Colonic mucosa (tissue), 4 donors: ENCODE measurements around the gene MXRA7. TPM values are rescaled to one million over a fixed set of nuclear protein-coding genes. Genes with fewer than 3 reads are reported as not detected.

Experiments
- DNase-seq: peaks from one replicate; pipeline ENCODE4 v3.0.0-alpha.2; 2020
- H3K27ac ChIP-seq: fragments of 200-600 bp; one replicate; pipeline ENCODE4 v1.8.0; 2021
- H3K27me3 ChIP-seq: fragments of 200-600 bp; one replicate; pipeline ENCODE4 v1.8.0; 2021
- H3K36me3 ChIP-seq: fragments of 200-600 bp; one replicate; pipeline ENCODE4 v1.8.0; 2021
- H3K4me1 ChIP-seq: fragments of 200-600 bp; one replicate; pipeline ENCODE4 v1.8.0; 2021; ENCODE audit warnings: mild to moderate bottlenecking
- H3K4me3 ChIP-seq: fragments of 200-600 bp; one replicate; pipeline ENCODE4 v1.8.0; 2021
- H3K9ac ChIP-seq, 2 donors: one replicate each; pipeline ENCODE4 v1.7.0; 2013; ENCODE audit warnings: control low read depth in 2 of 2, low read depth in 2 of 2, low read length in 2 of 2
- H3K9me3 ChIP-seq: fragments of 200-600 bp; one replicate; pipeline ENCODE4 v1.8.0; 2021
- intact Hi-C: fragments of 100-400 bp; cut with DNase I; formaldehyde crosslinking; loops from one replicate; pipeline ENCODE4 v1.14.1; 2022
- total RNA-seq, 2 donors: library from RNA; stranded (reverse); fragmentation: NEBNext Ultra II Directional in 1 of 2; extraction: Animal tissue kit (Norgen Biotek cat#: 25700) in 1 of 2; gene quantifications; one replicate each; pipeline ENCODE4 v1.2.1, GENCODE V29; 2021
- TF ChIP-seq, protein P1 (sequence below): fragments of 200-600 bp; IDR thresholded peaks from one replicate; pipeline ENCODE4 v1.8.0; 2022; ENCODE audit warnings: antibody characterized with exemption, mild to moderate bottlenecking
- donor health status: healthy.
- donor health status: DM: no; HTN: no; CAD: no.
- donor health status: DM: no; HTN: no; CAD: no.

Gene MXRA7
- total RNA-seq, 2 donors from 2014 or later, result 20.3 to 39.3 TPM

DNA sequence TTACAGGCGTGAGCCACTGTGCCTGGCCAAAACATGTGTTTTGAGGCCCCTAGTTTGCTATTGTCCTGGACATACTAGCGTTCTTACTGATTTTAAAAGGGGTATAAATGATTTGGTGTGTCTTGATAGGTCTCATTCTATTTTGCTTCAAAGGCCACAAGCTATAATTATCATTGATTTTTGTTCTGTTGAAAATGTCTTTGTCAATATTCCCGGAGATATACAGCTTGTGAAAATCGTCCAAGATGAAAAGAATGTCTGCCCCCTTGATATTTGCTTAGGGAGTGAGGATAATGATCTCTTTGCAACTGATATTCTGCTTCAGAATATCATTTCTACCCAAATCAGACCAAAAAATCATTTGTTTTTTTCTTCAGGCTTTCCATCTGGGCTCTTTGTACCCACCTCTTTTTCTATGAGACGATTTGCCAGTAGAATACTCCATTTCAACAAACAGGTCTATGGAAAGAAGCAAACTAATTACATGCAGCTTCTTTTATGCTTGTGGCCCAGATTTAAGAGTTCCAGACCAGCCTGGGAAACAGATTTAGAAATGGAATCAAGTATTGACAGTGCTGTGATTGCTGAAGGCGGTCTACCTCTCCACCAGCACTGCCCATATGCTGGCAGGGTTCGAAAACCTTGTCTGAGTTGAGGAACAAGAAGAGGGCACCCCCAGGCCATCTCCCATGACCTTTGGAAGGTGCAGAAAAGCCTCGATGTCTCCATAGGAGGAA is 53.1 kb downstream of the MXRA7 start:
- Histone ChIP-seq H3K9me3 (no peaks in the 10 kb centered on the region), H3K4me1 (peaks cover 7% of the 10 kb centered on the region), H3K9ac (peak overlapping the region in 1 of 2 donors; percentile 38), H3K27me3 (no peaks in the 10 kb centered on the region), H3K27ac (peak overlapping the region; percentile 64), H3K36me3 (no peaks in the 10 kb centered on the region), H3K4me3 (no peak overlapping the region)
- intact Hi-C loops, result no loop called here
- TF ChIP-seq, protein P1, sequence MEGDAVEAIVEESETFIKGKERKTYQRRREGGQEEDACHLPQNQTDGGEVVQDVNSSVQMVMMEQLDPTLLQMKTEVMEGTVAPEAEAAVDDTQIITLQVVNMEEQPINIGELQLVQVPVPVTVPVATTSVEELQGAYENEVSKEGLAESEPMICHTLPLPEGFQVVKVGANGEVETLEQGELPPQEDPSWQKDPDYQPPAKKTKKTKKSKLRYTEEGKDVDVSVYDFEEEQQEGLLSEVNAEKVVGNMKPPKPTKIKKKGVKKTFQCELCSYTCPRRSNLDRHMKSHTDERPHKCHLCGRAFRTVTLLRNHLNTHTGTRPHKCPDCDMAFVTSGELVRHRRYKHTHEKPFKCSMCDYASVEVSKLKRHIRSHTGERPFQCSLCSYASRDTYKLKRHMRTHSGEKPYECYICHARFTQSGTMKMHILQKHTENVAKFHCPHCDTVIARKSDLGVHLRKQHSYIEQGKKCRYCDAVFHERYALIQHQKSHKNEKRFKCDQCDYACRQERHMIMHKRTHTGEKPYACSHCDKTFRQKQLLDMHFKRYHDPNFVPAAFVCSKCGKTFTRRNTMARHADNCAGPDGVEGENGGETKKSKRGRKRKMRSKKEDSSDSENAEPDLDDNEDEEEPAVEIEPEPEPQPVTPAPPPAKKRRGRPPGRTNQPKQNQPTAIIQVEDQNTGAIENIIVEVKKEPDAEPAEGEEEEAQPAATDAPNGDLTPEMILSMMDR, result no peak
- no peak for DNase-seq

GRCh38 chr17:76654408-76654807 is 56.4 kb downstream of the MXRA7 start:
- Histone ChIP-seq H3K4me1 (peaks cover 7% of the 10 kb centered on the region), H3K36me3 (no peaks in the 10 kb centered on the region), H3K9me3 (no peaks in the 10 kb centered on the region), H3K9ac (no peak overlapping the region), H3K4me3 (no peak overlapping the region), H3K27ac (no peak overlapping the region), H3K27me3 (no peaks in the 10 kb centered on the region)
- TF ChIP-seq, protein P1, result no peak
- DNase-seq, result no peak
- intact Hi-C loops, result no loop called here

DNA sequence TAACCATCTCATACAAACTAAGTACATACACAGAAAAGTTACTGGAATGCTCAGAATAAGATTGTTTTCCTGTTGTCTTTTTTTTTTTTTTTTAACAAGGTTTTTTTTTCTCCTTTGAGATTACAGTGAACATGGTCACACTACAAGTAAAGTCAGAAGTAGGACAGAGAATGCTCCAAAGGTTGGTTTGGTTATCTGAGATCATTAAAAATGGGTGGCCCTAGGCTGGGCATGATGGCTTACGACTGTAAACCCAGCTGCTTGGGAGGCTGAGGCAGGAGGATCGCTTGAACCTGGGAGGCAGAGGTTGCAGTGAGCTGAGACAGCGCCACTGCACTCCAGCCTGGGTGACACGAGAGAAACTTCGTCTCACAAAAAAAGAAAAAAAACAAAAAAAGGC is 60.3 kb downstream of the MXRA7 start:
- no peaks in the 10 kb centered on the region for H3K36me3 ChIP-seq
- TF ChIP-seq, protein P1, result no peak
- intact Hi-C loops, result no loop called here
- no peak overlapping the region for H3K9ac ChIP-seq
- H3K27ac ChIP-seq, result no peak overlapping the region
- no peaks in the 10 kb centered on the region for H3K4me1 ChIP-seq
- no peak for DNase-seq
- H3K4me3 ChIP-seq, result no peak overlapping the region
- H3K9me3 ChIP-seq, result no peaks in the 10 kb centered on the region
- H3K27me3 ChIP-seq, result no peaks in the 10 kb centered on the region

GRCh38 chr17:76646712-76647111 is 64.1 kb downstream of the MXRA7 start:
- no peaks in the 10 kb centered on the region for H3K9me3 ChIP-seq
- TF ChIP-seq, protein P1, result no peak
- no peaks in the 10 kb centered on the region for H3K4me1 ChIP-seq
- no peak for DNase-seq
- intact Hi-C loops, result no loop called here
- peak overlapping the region; percentile 8 for H3K4me3 ChIP-seq
- no peaks in the 10 kb centered on the region for H3K36me3 ChIP-seq
- H3K9ac ChIP-seq, result no peak overlapping the region
- peak overlapping the region; percentile 85 for H3K27ac ChIP-seq
- H3K27me3 ChIP-seq, result no peaks in the 10 kb centered on the region

GRCh38 chr17:76645481-76645880 is 65.3 kb downstream of the MXRA7 start:
- Histone ChIP-seq H3K27ac (peak overlapping the region; percentile 85), H3K9ac (peak overlapping the region in 1 of 2 donors; percentile 48), H3K27me3 (no peaks in the 10 kb centered on the region), H3K4me1 (no peaks in the 10 kb centered on the region), H3K4me3 (no peak overlapping the region), H3K9me3 (no peaks in the 10 kb centered on the region), H3K36me3 (no peaks in the 10 kb centered on the region)
- intact Hi-C loops, result no loop called here
- DNase-seq, result peak; percentile 75
- TF ChIP-seq, protein P1, result no peak
